Naive B cell (primary cell): ENCODE data around the gene FASN. TPM values are rescaled to one million over a fixed set of nuclear protein-coding genes. Genes with fewer than 3 reads are reported as not detected.

Experiments used
- ATAC-seq, 2 donors: fragments of 150-1000 bp; cut with Tn5 transposase; 2 replicates each; pipeline ENCODE4 v1.10.0; 2021; ENCODE audit warnings: low read depth in 2 of 2, mild to moderate bottlenecking in 2 of 2, moderate library complexity in 2 of 2
- DNase-seq: peaks from one replicate; pipeline ENCODE4 v3.0.0; 2022
- H3K27ac Mint-ChIP-seq, 6 donors: one replicate each; pipeline ENCODE4 v1.8.0; 2020 to 2022; ENCODE audit warnings: mild to moderate bottlenecking in 6 of 6, mixed read lengths in 6 of 6, moderate library complexity in 5 of 6, inconsistent platforms in 2 of 6
- H3K27me3 Mint-ChIP-seq, 3 donors: one replicate each; pipeline ENCODE4 v1.8.0; 2021 to 2022; ENCODE audit warnings: mixed read lengths in 3 of 3, mild to moderate bottlenecking in 1 of 3
- H3K36me3 Mint-ChIP-seq, 2 donors: one replicate each; pipeline ENCODE4 v1.8.0; 2020 to 2022; ENCODE audit warnings: mixed read lengths in 2 of 2, inconsistent platforms in 1 of 2, mild to moderate bottlenecking in 1 of 2
- H3K4me1 Mint-ChIP-seq, 3 donors: one replicate each; pipeline ENCODE4 v1.8.0; 2020 to 2022; ENCODE audit warnings: mixed read lengths in 3 of 3, inconsistent platforms in 1 of 3, mild to moderate bottlenecking in 1 of 3, moderate library complexity in 1 of 3
- H3K4me3 Mint-ChIP-seq, 8 donors: one replicate each; pipeline ENCODE4 v1.8.0; 2020 to 2022; ENCODE audit warnings: mild to moderate bottlenecking in 8 of 8, mixed read lengths in 8 of 8, moderate library complexity in 8 of 8, inconsistent platforms in 2 of 8
- H3K9me3 Mint-ChIP-seq, 7 donors: one replicate each; pipeline ENCODE4 v1.8.0; 2020 to 2022; ENCODE audit warnings: mixed read lengths in 7 of 7, mild to moderate bottlenecking in 5 of 7, inconsistent platforms in 2 of 7, moderate library complexity in 1 of 7
- polyA plus RNA-seq, 6 donors: library from polyadenylated mRNA; unstranded; fragments of 300-500 nt; fragmentation: Illumina TruSeq; gene quantifications; one replicate each; pipeline ENCODE4 v1.2.3, GENCODE V29; 2021; ENCODE audit warnings: low read depth in 6 of 6

The FASN gene
- polyA plus RNA-seq, 6 donors from 2014 or later, result 0.05 to 0.75 (median 0.50) TPM; not detected in 1

DNA sequence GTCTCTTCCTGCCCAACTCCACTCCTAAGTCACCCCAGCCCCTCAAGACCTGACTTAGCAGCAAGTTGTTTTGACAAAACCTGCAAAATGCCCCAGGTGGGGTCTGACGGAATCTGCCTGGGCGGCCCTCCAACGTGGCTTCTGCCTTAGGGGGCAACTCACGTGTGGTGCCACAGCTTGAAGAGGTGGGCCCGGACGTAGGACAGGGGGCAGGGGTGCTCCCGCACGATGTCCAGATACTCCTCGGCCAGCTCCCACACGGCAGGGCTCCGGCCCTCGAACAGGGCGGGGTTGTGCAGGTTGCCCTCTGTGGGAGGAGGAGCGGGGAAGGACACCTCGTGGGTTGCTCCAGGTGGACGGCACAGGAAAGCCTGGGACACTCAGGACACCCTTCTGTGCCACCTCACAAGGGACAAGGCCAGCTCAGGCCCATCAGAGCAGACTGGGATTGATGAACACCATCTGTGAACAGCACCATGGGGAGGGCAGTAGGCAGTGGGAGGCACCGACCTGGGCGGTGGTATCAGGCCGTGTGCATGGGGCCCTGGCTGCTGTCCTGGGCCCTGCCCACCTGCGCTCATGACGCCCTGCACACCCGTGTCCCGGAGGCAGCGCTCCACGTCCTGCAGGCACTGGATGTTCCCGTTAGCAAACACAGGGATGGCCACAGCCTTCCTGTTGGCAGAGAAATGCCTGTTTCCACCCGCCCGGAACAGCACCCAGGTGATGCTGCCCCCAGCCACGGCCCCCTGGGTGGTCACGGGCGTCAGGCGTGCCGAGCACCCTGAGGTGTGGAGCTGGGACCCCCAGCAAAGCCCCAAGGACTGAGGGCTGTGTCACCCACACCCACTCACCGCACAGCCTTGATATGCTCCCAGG, 36.8 kb downstream of the FASN start:
- H3K36me3 Mint-ChIP-seq, result no peaks in the 10 kb centered on the region
- peak overlapping the region in 2 of 6 donors; percentile 63 to 67 for H3K27ac Mint-ChIP-seq
- H3K9me3 Mint-ChIP-seq, result no peaks in the 10 kb centered on the region
- no peaks in the 10 kb centered on the region for H3K27me3 Mint-ChIP-seq
- ATAC-seq (no peak), DNase-seq (no peak)
- H3K4me1 Mint-ChIP-seq, result peaks cover 0 to 2% (median 0%) of the 10 kb centered on the region in 3 donors
- H3K4me3 Mint-ChIP-seq, result no peak overlapping the region

DNA sequence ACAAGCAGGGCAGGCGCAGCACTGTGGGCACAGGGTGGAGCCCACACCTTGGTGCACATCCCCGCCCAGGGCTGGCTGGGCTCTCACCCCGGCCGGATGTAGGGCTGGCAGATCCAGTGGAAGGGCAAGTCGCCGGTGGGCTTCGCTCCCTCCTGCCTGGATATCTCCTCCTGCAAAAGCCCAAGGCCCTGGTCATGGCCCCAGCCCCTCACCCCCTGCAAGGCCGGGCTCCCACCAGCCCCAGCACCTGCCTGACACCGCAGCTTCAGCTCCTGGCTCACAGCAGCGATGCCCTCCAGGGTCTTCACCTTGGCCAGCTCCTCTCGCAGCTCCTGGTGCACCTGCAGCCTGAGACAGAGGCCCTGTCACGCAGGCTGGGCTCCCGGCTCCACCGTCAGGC, 37.4 kb downstream of the FASN start:
- DNase-seq (no peak), ATAC-seq (no peak)
- H3K4me1 Mint-ChIP-seq, result no peaks in the 10 kb centered on the region
- no peak overlapping the region for H3K4me3 Mint-ChIP-seq
- no peaks in the 10 kb centered on the region for H3K27me3 Mint-ChIP-seq
- H3K36me3 Mint-ChIP-seq, result no peaks in the 10 kb centered on the region
- peak overlapping the region in 2 of 6 donors; percentile 63 to 67 for H3K27ac Mint-ChIP-seq
- no peaks in the 10 kb centered on the region for H3K9me3 Mint-ChIP-seq

DNA sequence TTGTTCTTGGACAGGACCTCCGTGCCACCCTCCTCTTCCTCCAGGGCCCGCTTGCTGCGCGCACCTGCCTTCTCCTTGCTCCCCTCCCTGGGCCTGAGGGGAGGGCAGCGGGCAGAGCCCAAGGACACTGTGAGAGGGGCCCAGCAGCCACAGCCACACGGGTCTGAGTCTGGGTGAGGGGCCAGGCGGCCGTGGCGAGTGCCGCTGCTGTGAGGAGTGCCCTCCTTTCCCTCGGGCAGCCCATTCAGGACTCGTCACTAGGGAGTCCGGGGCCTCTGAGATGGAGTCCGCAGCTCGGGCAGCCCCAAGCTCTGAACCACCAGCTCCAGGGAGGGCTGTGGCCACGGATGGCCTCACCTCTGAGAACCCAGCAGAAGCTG, 38.0 kb downstream of the FASN start:
- Mint-ChIP-seq H3K9me3 (no peaks in the 10 kb centered on the region), H3K4me3 (peak overlapping the region in 2 of 8 donors; percentile 9 to 47), H3K36me3 (no peaks in the 10 kb centered on the region), H3K27me3 (no peaks in the 10 kb centered on the region), H3K27ac (peak overlapping the region in 2 of 6 donors; percentile 76 to 78), H3K4me1 (peaks cover 0 to 2% (median 0%) of the 10 kb centered on the region in 3 donors)
- DNase-seq, result no peak
- ATAC-seq, result no peak

DNA sequence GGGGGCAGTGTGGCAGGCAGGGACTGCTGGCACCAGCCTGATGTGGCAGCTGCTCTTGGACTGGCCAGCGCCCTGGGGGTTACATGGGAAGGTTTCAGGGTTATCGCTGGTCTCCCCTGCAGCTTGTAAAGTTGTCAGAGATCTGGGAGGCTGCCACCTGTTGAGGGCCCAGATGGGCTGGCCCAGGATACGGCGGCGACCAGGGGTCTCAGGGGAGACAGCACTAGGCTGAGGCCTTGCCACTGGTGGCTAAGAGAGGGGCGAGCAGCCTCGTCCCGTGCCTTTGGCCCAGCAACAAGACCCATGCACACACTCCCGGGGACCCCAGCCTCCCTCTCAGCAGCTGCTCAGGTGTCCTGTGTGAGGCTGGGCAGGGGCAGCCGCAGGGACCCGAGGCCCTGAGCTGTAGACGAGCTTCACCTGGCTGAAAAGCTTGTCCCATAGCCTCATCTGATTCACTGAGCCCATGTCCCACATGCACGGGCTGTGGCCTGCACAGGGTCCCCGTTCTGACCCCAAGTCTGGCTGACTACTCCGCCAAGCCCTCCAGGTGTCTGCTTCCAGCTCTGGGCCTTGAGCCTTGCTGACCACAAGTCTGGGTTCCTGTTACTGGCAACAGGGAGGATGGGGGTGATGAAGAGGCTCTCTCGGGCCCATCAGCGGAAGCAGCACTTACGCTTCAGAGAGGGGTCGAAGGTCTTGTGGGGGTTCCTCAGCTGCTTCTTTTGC, 38.6 kb downstream of the FASN start:
- Mint-ChIP-seq H3K4me3 (no peak overlapping the region), H3K27ac (no peak overlapping the region), H3K36me3 (no peaks in the 10 kb centered on the region), H3K27me3 (no peaks in the 10 kb centered on the region), H3K4me1 (peaks cover 0 to 4% (median 0%) of the 10 kb centered on the region in 3 donors), H3K9me3 (no peaks in the 10 kb centered on the region)
- DNase-seq (no peak), ATAC-seq (no peak)

DNA sequence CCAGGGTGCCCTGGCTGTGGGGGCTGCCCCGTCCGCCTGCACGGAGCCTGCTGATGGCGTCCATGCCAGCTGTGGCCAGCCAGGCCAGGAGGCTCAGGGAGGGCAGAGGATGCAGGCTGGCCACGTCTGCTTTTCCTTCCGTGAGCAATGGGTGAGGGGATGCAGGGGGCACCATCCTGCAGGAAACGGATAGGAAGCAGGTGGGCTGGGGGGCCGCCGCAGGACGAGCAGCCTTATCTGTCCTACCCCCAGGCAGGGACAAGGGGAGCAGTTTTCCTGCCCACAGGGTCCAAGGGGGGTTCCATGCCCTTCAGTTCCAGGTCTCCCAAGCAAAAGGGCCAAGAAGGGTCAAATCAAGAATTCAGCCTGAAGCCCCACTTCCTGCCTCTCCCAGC, 39.2 kb downstream of the FASN start:
- no peaks in the 10 kb centered on the region for H3K36me3 Mint-ChIP-seq
- peak overlapping the region in 1 of 6 donors; percentile 82 for H3K27ac Mint-ChIP-seq
- H3K4me1 Mint-ChIP-seq, result peaks cover 0 to 4% (median 0%) of the 10 kb centered on the region in 3 donors
- H3K27me3 Mint-ChIP-seq, result no peaks in the 10 kb centered on the region
- H3K9me3 Mint-ChIP-seq, result no peaks in the 10 kb centered on the region
- no peak for DNase-seq
- no peak overlapping the region for H3K4me3 Mint-ChIP-seq
- no peak for ATAC-seq

DNA sequence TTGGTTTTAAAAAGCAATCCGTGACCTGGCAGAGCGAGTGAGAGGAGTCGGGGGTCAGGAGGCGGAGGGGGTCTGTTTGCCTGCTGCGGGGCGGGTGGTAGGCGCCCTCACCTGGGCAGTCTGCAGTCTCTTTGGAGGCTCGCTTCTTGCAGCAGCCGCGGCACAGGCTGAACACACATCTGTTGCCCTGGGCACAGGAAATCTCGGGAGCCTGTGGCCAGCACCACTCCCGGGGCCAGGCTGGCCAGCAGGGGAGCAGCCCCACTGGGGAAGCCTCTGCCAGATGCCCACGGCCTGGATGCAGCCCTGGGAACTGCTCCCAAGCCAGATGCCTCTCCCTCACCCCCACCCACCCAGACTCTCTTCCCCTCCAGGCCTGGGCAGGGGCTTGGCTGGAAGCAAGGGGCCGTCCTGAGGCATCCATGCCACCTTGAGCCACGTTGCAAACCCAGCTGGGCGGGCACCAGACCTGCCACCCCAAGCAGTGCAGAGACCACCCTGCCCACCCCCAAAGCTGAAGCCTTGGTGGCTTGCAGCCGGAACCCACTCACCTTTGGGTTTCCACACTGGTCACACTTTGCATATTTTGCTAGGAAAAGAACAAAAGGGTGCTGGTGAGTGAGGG, 39.7 kb downstream of the FASN start:
- peak overlapping the region in 2 of 6 donors; percentile 15 to 82 for H3K27ac Mint-ChIP-seq
- no peaks in the 10 kb centered on the region for H3K27me3 Mint-ChIP-seq
- no peak overlapping the region for H3K4me3 Mint-ChIP-seq
- DNase-seq, result no peak
- H3K9me3 Mint-ChIP-seq, result no peaks in the 10 kb centered on the region
- ATAC-seq, result no peak
- H3K4me1 Mint-ChIP-seq, result peaks cover 0 to 4% (median under 1%) of the 10 kb centered on the region in 3 donors
- no peaks in the 10 kb centered on the region for H3K36me3 Mint-ChIP-seq

DNA sequence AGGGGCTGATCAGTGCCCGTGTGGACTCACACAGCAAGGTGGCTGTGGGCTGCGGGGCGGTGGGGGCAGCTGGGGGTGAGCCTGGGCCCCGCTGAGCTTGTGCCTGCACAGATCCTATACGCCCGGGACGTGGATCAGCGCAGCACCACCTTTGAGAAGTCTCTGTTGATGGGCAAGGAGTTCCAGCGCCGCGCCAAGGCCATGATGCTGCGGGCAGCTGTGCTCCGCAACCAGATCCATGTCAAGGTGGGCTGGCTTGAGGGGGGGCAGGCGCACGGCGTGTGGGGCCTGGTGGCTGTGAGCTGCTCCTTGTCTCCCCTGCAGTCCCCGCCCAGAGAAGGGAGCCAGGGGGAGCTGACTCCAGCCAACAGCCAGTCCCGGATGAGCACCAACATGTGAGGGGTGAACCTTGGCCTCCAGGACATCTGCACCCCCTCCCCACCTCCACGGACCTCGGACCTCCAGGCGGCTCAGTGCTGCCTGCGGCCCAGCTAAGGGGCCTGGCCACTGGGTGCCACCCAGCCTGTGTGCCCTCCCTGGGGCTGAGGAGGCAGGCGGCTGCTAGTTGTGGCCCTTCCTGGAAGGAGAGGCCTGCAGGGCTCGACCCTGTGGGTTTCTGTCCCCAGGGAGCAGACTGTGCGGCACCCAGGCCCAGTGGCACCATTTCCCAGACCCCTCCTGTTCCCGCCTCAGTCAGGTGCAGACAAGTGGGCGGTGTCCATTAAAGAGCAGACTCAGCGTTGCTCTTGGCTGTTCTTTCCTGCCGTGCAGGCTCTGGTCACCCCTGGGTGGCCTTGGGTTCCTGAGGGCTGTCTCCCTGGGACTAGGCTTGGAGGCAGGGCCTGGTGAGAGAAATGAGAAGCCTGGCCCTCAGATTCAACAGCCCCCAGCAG, 41.1 kb downstream of the FASN start:
- H3K36me3 Mint-ChIP-seq, result no peaks in the 10 kb centered on the region
- H3K27ac Mint-ChIP-seq, result no peak overlapping the region
- peaks cover 0 to 8% (median 4%) of the 10 kb centered on the region in 3 donors for H3K4me1 Mint-ChIP-seq
- ATAC-seq (no peak), DNase-seq (no peak)
- no peak overlapping the region for H3K4me3 Mint-ChIP-seq
- H3K9me3 Mint-ChIP-seq, result no peaks in the 10 kb centered on the region
- H3K27me3 Mint-ChIP-seq, result no peaks in the 10 kb centered on the region

DNA sequence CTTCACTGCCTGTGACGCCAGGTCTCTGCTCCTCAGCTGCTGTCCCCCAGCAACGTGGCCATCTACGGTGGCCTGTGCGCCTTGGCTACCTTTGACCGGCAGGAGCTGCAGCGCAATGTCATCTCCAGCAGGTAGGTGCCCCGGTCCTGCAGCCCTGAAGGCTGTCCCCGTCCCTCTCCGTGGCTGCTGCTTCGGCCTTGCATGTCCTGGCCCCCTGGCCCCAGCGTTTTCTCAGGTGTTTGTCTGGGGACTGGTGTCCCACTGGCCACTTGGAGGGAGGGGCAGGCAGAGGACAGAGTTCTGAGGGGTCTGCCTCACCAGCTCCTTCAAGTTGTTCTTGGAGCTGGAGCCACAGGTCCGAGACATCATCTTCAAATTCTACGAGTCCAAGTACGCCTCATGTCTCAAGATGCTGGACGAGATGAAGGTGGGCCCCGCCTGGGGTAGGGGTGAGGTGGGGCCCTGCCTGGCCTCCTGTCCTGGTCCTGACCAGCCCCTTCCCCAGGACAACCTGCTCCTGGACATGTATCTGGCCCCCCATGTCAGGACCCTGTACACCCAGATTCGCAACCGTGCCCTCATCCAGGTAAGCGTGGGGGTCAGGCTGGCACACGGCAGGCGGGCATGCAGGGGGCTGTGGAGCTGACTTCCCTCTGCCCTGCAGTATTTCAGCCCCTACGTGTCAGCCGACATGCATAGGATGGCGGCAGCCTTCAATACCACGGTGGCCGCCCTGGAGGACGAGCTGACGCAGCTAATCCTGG, 41.9 kb downstream of the FASN start:
- Mint-ChIP-seq H3K9me3 (no peaks in the 10 kb centered on the region), H3K36me3 (no peaks in the 10 kb centered on the region), H3K4me1 (peaks cover 0 to 8% (median 4%) of the 10 kb centered on the region in 3 donors), H3K4me3 (peak overlapping the region in 2 of 8 donors; percentile 38 to 52), H3K27me3 (no peaks in the 10 kb centered on the region), H3K27ac (no peak overlapping the region)
- DNase-seq (no peak), ATAC-seq (no peak)

DNA sequence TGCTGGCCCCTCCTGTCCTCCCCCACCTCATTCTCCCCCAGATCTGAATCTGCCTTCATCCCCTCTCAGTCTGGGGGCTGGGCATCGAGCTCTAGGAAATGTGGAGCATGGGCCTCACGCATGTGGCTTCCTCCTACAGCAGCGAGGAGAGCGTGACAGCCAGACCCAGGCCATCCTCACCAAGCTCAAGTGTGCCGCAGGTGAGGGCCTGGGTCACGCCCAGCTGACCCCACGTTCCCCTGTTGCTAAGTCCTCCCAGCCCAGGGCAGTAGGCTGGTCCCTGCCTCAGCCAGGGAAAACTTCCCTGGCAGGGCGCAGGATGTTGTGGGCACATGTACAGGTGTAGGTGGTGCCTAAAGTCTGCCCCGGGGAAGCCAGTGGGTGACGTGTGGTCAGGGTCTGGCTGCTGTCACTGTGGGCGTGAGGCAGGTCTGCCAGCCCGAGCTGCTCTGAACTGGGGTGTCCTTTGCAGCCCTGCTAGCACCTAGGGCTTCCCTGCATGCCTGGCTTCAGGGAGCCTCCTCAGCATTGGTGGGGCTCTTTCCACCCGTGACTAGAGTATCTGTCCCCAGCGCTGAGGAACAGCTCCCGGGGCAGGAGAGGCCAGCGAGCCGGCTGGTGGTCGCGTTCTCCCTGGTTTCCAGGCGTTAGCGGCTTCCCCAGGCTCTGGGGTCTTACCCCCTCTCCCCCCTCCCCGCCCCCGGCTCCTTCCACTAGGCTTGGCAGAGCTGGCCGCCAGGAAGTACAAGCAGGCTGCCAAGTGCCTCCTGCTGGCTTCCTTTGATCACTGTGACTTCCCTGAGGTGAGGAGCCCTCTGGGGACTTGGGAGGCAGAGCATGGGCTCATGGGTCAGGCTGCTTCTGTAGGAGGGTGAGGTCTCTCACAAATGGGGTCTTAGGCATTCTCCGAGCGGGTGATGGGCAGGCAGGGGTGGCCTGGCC, 42.7 kb downstream of the FASN start:
- Mint-ChIP-seq H3K4me3 (peak overlapping the region in 5 of 8 donors; percentile 22 to 60 (median 38)), H3K27ac (peak overlapping the region in 2 of 6 donors; percentile 38 to 47), H3K36me3 (no peaks in the 10 kb centered on the region)

DNA sequence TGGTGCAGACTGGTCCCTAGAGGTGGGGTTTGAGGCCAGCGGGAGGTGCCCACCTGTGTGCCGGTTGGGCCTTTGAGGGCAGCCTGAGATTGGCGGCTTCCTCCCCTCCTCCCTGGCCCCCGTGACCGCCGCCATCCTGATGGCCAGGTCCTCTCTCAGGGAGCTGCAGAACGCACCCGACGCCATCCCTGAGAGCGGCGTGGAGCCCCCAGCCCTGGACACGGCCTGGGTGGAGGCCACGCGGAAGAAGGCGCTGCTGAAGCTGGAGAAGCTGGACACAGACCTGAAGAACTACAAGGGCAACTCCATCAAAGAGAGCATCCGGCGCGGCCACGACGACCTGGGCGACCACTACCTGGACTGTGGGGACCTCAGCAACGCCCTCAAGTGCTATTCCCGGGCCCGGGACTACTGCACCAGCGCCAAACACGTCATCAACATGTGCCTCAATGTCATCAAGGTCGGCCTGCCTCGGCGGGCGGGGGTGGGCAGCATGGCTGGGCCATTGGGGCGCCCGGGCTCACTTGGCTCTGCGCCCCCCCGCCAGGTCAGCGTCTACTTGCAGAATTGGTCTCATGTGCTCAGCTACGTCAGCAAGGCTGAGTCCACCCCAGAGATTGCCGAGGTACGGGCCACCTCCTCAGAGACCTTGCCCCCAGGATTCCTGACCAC, 43.5 kb downstream of the FASN start:
- Mint-ChIP-seq H3K9me3 (no peaks in the 10 kb centered on the region), H3K36me3 (no peaks in the 10 kb centered on the region), H3K4me3 (peak overlapping the region in 4 of 8 donors; percentile 26 to 74 (median 58)), H3K27me3 (no peaks in the 10 kb centered on the region), H3K4me1 (peaks cover 3 to 13% (median 10%) of the 10 kb centered on the region in 3 donors), H3K27ac (peak overlapping the region in 1 of 6 donors; percentile 47)
- no peak for ATAC-seq
- DNase-seq, result no peak

More for the DNA sequence above, 42.7 kb downstream of the FASN start:
- DNase-seq, result no peak
- Mint-ChIP-seq H3K9me3 (no peaks in the 10 kb centered on the region), H3K4me1 (peaks cover 3 to 13% (median 10%) of the 10 kb centered on the region in 3 donors), H3K27me3 (no peaks in the 10 kb centered on the region)
- no peak for ATAC-seq
